Inflammatory macrophage treated with lipopolysaccharide for 4 hours (primary cell): ENCODE data around the gene S100A16.

Source experiments
- DNase-seq: peaks from one replicate; pipeline ENCODE4 v3.0.0-alpha.2; 2020

S100A16 gene

GRCh38 chr1:153560771-153561465, 52.0 kb downstream of the S100A16 start:
- DNase-seq, result no peak

- DNase-seq, result no peak
Observed at GRCh38 chr1:153560241-153560640, 52.7 kb downstream of the S100A16 start.

- no peak for DNase-seq
Observed at GRCh38 chr1:153557877-153558276, 55.1 kb downstream of the S100A16 start.
